Activated CD8-positive, alpha-beta T cell treated with anti-CD3 and anti-CD28 coated beads for 36 hours (primary cell): Measurements from ENCODE around the gene MTARC2. TPM values are rescaled to one million over a fixed set of nuclear protein-coding genes. Genes with fewer than 3 reads are reported as not detected.

ENCODE experiments used
- ATAC-seq: fragments of 200-7000 bp; cut with Tn5 transposase; one replicate; pipeline ENCODE4 v1.10.0; 2021; ENCODE audit warnings: mild to moderate bottlenecking, moderate library complexity
- CTCF ChIA-PET: fragments of 350-600 bp; sonication (Branson Sonifier 250); formaldehyde crosslinking; loops from one replicate; lab custom pipeline; 2021; ENCODE audit warnings: antibody characterized with exemption; lab: Charles Lee
- POLR2A ChIA-PET: fragments of 350-600 bp; sonication (Branson Sonifier 250); formaldehyde crosslinking; loops from one replicate; lab custom pipeline; 2021; ENCODE audit warnings: antibody characterized with exemption; lab: Charles Lee
- DNase-seq: peaks from one replicate; pipeline ENCODE4 v3.0.0-alpha.2; 2020
- H3K27ac Mint-ChIP-seq: one replicate; pipeline ENCODE4 v1.8.0; 2021; ENCODE audit warnings: mild to moderate bottlenecking, mixed read lengths
- H3K27me3 Mint-ChIP-seq: one replicate; pipeline ENCODE4 v1.8.0; 2021; ENCODE audit warnings: mixed read lengths
- H3K36me3 Mint-ChIP-seq: one replicate; pipeline ENCODE4 v1.8.0; 2021; ENCODE audit warnings: low read depth, mixed read lengths
- H3K4me1 Mint-ChIP-seq: one replicate; pipeline ENCODE4 v1.8.0; 2021; ENCODE audit warnings: low read depth, mixed read lengths
- H3K4me3 Mint-ChIP-seq: one replicate; pipeline ENCODE4 v1.8.0; 2021; ENCODE audit warnings: mild to moderate bottlenecking, moderate library complexity, mixed read lengths
- H3K9me3 Mint-ChIP-seq: one replicate; pipeline ENCODE4 v1.8.0; 2021; ENCODE audit warnings: mixed read lengths
- CTCF ChIP-seq: fragments of 200-600 bp; IDR thresholded peaks from one replicate; pipeline ENCODE4 v1.8.0; 2022; ENCODE audit warnings: antibody characterized with exemption, mild to moderate bottlenecking
- intact Hi-C: fragments of 100-400 bp; cut with micrococcal nuclease; formaldehyde crosslinking; loops from one replicate; pipeline ENCODE4 v1.10.0; 2022
- total RNA-seq, 2 experiments: library from RNA; stranded (reverse); gene quantifications; one replicate each; pipeline ENCODE4 v1.2.3, GENCODE V29; 2021

The MTARC2 gene
- total RNA-seq, 2 experiments from 2014 or later: not detected

GRCh38 chr1:220785166-220786056, 37.3 kb downstream of the MTARC2 start:
- no peak for DNase-seq
- Mint-ChIP-seq H3K9me3 (no peaks in the 10 kb centered on the region), H3K27ac (no peak overlapping the region), H3K36me3 (no peaks in the 10 kb centered on the region), H3K27me3 (peaks cover 31% of the 10 kb centered on the region), H3K4me3 (no peak overlapping the region), H3K4me1 (no peaks in the 10 kb centered on the region)
- ATAC-seq: no peak
- POLR2A ChIA-PET: no interaction called here
- CTCF ChIA-PET: interaction anchor here (0.5 to 2.7 kb wide), 2 partner anchors 9 to 18 kb away, joined by 3 to 8 read pairs; no protein-coding TSS in a partner anchor
- intact Hi-C loops: no loop called here
- TF ChIP-seq CTCF: no peak

- CTCF ChIA-PET: interaction anchor here (2.7 kb wide), 1 partner anchor 10 kb away, joined by 8 read pairs; no protein-coding TSS in a partner anchor
- Mint-ChIP-seq H3K4me1 (no peaks in the 10 kb centered on the region), H3K4me3 (no peak overlapping the region), H3K36me3 (no peaks in the 10 kb centered on the region), H3K9me3 (no peaks in the 10 kb centered on the region), H3K27me3 (peaks cover 31% of the 10 kb centered on the region), H3K27ac (no peak overlapping the region)
- intact Hi-C loops: no loop called here
- POLR2A ChIA-PET: no interaction called here
- no peak for DNase-seq
- ATAC-seq: no peak
- no peak for TF ChIP-seq CTCF
These were observed 37.9 kb downstream of the MTARC2 start for GRCh38 chr1:220786057-220786336.

- no peak within 1 kb of the TSS for H3K27ac Mint-ChIP-seq
- no peak for ATAC-seq
- ChIA-PET POLR2A (no interaction called here), CTCF (interaction anchor here (0.6 to 2.7 kb wide), 2 partner anchors 10 to 49 kb away, joined by 3 to 8 read pairs; no protein-coding TSS in a partner anchor)
- no peaks in the 10 kb centered on the region for H3K4me1 Mint-ChIP-seq
- DNase-seq: no peak
- no peak within 1 kb of the TSS for H3K4me3 Mint-ChIP-seq
- H3K36me3 Mint-ChIP-seq: no peaks in the 10 kb centered on the region
- no peaks in the 10 kb centered on the region for H3K9me3 Mint-ChIP-seq
- peaks cover 31% of the 10 kb centered on the region for H3K27me3 Mint-ChIP-seq
- intact Hi-C loops: no loop called here
- no peak for TF ChIP-seq CTCF
These were observed 38.4 kb downstream of the MTARC2 start, which contains the start of gene MTARC1 for GRCh38 chr1:220786337-220787068. Gene MTARC1, plus strand, starts transcription at chr1:220786913. Its CDS starts 32 bp downstream, at chr1:220786945.

DNA sequence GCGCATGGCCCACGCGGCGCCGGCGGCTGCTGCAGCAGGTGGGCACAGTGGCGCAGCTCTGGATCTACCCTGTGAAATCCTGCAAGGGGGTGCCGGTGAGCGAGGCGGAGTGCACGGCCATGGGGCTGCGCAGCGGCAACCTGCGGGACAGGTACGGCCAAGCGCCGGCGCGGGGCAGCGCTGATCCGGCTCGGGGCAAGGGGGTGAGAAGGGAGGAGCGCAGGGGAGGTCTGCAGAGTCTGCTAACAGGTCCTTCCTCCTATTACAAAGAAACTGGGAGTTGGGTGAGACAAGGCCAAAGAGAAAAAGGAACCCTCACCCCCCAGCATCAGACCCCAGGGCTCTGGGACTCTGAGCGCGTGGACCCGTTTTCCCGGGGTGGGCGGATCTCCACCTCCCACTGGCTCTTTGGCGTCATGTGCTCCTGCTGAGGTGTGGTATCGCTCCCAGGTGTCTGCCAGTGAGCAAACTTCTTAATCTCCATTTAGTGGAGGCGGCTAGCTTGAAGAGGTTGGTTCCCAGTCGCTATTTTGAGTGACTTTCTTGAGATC, 39.0 kb downstream of the MTARC2 start:
- no peaks in the 10 kb centered on the region for H3K36me3 Mint-ChIP-seq
- ATAC-seq (no peak), DNase-seq (no peak)
- intact Hi-C loops: no loop called here
- H3K4me1 Mint-ChIP-seq: no peaks in the 10 kb centered on the region
- no peak for TF ChIP-seq CTCF
- H3K27me3 Mint-ChIP-seq: peaks cover 31% of the 10 kb centered on the region
- ChIA-PET POLR2A (no interaction called here), CTCF (interaction anchor here (2.7 kb wide), 1 partner anchor 11 kb away, joined by 8 read pairs; no protein-coding TSS in a partner anchor)
- H3K4me3 Mint-ChIP-seq: no peak overlapping the region
- no peak overlapping the region for H3K27ac Mint-ChIP-seq
- no peaks in the 10 kb centered on the region for H3K9me3 Mint-ChIP-seq
